ENCODE results near the gene PPP1R7. TPM values are rescaled to one million over a fixed set of nuclear protein-coding genes. Genes with fewer than 3 reads are reported as not detected.

Gene PPP1R7
- total and polyA plus RNA-seq, 10 donors = 36.1 to 89.3 (median 48.8) TPM

DNA sequence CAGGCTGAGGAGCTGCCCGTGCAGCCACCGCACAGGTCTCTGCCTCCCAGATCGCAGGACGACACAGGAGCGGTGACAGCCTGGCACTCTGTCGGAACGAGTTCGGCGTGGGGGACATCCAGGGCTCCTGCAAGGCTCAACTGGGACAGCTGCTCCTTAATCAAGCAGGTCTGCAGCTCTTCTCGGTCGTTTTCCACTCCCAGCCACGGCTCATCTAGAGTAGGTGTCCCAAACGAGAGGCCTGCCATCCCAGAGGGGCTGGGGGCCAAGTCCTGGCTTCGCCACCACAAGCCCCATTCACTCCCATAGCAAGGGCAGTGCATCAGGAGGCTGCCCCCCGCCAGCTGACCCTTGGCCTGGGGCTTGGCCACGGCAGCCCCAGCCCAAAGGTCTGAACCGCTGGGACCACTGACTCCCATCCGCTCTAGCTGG is 23.5 kb upstream of the PPP1R7 start:
- no peak for DNase-seq

DNA sequence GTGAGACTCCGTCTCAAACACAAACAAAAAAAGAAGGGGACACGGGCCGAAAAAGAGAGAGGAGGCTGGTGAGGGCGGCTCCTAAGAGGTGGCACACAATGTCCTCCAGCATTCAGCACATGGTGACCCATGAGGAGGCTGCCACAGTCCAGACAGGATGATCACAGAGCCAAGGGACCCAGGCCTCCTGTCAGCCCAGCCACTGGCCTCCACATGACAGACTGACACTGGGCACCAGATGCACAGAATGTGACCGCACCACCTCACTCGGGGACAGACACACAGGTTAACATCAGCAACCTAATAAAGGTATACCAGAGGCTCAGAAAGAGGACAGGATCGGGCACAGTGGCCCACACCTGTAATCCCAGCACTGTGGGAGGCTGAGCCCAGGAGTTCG is 22.0 kb upstream of the PPP1R7 start:
- Histone ChIP-seq H3K9me3 (no peaks in the 10 kb centered on the region), H3K27ac (peak overlapping the region; percentile 39 to 84 (median 71)), H3K27me3 (replicated peaks in 1 of 7) (no peaks in the 10 kb centered on the region), H3K36me3 (peaks cover 0 to 44% (median 0%) of the 10 kb centered on the region in 6 donors), H3K4me1 (peaks cover 0 to 53% (median 32%) of the 10 kb centered on the region in 6 donors), H3K4me3 (no peak overlapping the region)
- no peak for DNase-seq
- TF ChIP-seq, protein P1, sequence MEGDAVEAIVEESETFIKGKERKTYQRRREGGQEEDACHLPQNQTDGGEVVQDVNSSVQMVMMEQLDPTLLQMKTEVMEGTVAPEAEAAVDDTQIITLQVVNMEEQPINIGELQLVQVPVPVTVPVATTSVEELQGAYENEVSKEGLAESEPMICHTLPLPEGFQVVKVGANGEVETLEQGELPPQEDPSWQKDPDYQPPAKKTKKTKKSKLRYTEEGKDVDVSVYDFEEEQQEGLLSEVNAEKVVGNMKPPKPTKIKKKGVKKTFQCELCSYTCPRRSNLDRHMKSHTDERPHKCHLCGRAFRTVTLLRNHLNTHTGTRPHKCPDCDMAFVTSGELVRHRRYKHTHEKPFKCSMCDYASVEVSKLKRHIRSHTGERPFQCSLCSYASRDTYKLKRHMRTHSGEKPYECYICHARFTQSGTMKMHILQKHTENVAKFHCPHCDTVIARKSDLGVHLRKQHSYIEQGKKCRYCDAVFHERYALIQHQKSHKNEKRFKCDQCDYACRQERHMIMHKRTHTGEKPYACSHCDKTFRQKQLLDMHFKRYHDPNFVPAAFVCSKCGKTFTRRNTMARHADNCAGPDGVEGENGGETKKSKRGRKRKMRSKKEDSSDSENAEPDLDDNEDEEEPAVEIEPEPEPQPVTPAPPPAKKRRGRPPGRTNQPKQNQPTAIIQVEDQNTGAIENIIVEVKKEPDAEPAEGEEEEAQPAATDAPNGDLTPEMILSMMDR (IDR thresholded peaks at IDR 0.05 in 8 of 11, conservative IDR thresholded peaks at IDR 0.05 in 3 of 11) = no peak
- TF ChIP-seq POLR2A (IDR thresholded peaks at IDR 0.05) = no peak
- no peak for TF ChIP-seq POLR2AphosphoS5 (IDR thresholded peaks at IDR 0.05)
- intact Hi-C loops (cut with DNase I; ENCODE audit: low total_unique reads) = no loop called here
- WGBS, 5 donors = 93 to 98% (median 97%) methylated on average over 4 to 8 of the region's 8 CpGs

More for the DNA sequence above, 23.5 kb upstream of the PPP1R7 start:
- intact Hi-C loops (cut with DNase I; ENCODE audit: low total_unique reads) = no loop called here
- Histone ChIP-seq H3K27me3 (replicated peaks in 1 of 7) (no peaks in the 10 kb centered on the region), H3K9me3 (no peaks in the 10 kb centered on the region), H3K27ac (peak overlapping the region in 6 of 8 donors; percentile 39 to 84 (median 72)), H3K36me3 (peaks cover 0 to 44% (median 3%) of the 10 kb centered on the region in 6 donors), H3K4me1 (peaks cover 0 to 53% (median 32%) of the 10 kb centered on the region in 6 donors), H3K4me3 (no peak overlapping the region)
- TF ChIP-seq, protein P1 (IDR thresholded peaks at IDR 0.05 in 8 of 11, conservative IDR thresholded peaks at IDR 0.05 in 3 of 11) = no peak
- TF ChIP-seq POLR2AphosphoS5 (IDR thresholded peaks at IDR 0.05) (no peak), POLR2A (IDR thresholded peaks at IDR 0.05) (no peak)
- 94 to 96% (median 95%) methylated on average over 12 to 18 of the region's 18 CpGs for WGBS, 5 donors

DNA sequence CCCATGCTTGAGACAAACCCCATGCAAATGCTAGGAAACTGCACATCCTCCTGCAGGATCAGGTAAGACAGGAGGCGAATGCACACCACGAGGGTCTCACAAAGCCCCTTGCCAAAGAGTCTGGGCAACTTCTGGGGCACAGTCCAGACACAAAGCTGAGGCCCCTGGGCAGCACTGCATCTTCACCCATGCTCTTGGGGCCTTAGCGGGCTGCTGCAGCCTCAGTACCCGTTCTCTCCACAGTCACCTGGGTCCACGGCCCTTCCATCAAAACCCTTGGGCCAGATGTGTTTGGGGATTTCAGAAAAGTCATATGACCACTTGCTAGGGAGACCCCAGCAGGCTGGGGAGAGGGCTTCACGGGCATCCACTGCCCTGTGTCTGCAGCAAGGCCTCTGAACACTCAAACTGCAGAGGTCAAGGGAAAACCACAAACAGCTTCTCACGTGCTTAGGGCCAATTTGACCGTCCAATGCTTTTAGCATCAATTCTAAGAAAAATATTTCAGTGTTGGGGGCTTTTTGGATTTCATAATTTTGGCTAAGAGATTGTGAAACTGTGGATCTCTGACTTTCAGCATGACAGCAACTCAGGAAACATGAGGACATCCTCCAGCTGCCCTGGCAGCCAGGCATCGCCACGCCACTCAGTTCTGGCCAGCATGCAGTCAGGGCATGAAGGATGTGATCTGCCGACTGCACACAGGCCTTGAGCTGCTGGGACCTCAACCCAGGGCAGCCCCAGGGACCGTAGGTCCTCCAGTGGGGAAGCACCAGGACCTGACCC is 21.0 kb upstream of the PPP1R7 start:
- peak; percentile 69 for DNase-seq
- Histone ChIP-seq H3K4me1 (peaks cover 0 to 53% (median 32%) of the 10 kb centered on the region in 6 donors), H3K36me3 (peaks cover 0 to 41% (median 0%) of the 10 kb centered on the region in 6 donors), H3K27me3 (replicated peaks in 1 of 7) (no peaks in the 10 kb centered on the region), H3K4me3 (no peak overlapping the region), H3K9me3 (no peaks in the 10 kb centered on the region), H3K27ac (peak overlapping the region in 5 of 8 donors; percentile 1 to 84 (median 73))
- TF ChIP-seq, protein P1 (IDR thresholded peaks at IDR 0.05 in 8 of 11, conservative IDR thresholded peaks at IDR 0.05 in 3 of 11) = no peak
- TF ChIP-seq POLR2A (IDR thresholded peaks at IDR 0.05) (no peak), POLR2AphosphoS5 (IDR thresholded peaks at IDR 0.05) (peak; percentile 22 to 68 (median 50))
- intact Hi-C loops (cut with DNase I; ENCODE audit: low total_unique reads) = no loop called here
- 56 to 76% (median 63%) methylated on average over 9 to 12 of the region's 12 CpGs for WGBS, 5 donors

DNA sequence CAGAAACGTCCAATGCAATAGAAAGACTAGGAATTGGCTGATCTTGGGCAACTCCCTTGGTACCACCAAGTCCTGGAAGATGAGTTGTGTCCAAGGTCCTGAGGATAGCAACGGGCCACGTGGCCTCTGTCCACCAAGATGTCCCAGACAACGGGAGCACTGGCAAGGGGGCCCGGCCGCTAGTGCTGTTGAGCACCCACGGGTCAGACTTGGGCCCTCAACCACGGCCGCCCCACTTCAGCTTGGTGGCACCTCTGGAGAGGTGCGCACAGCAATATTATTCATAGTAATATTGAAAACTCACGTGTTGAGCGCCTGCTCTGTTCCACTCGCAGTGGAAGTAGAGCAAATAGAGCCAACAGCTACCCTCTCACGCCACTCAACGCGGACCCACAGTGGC is 20.0 kb upstream of the PPP1R7 start:
- TF ChIP-seq POLR2AphosphoS5 (IDR thresholded peaks at IDR 0.05) (no peak), POLR2A (IDR thresholded peaks at IDR 0.05) (no peak)
- TF ChIP-seq, protein P1 (IDR thresholded peaks at IDR 0.05 in 8 of 11, conservative IDR thresholded peaks at IDR 0.05 in 3 of 11) = no peak
- Histone ChIP-seq H3K9me3 (no peaks in the 10 kb centered on the region), H3K27ac (no peak overlapping the region), H3K4me1 (peaks cover 0 to 46% (median 32%) of the 10 kb centered on the region in 6 donors), H3K36me3 (peaks cover 0 to 50% (median 0%) of the 10 kb centered on the region in 6 donors), H3K4me3 (no peak overlapping the region), H3K27me3 (replicated peaks in 1 of 7) (no peaks in the 10 kb centered on the region)
- intact Hi-C loops (cut with DNase I; ENCODE audit: low total_unique reads) = no loop called here
- 89 to 95% (median 92%) methylated on average over 12 to 16 of the region's 16 CpGs for WGBS, 5 donors
- peak; percentile 74 for DNase-seq
